Left colon (tissue), 2 donors: ENCODE measurements around the gene KLK12. TPM values are rescaled to one million over a fixed set of nuclear protein-coding genes. Genes with fewer than 3 reads are reported as not detected.

ENCODE experiments used
- ATAC-seq: fragments of 200-7000 bp; cut with Tn5 transposase; one replicate; pipeline ENCODE4 v1.9.1; 2020; ENCODE audit warnings: mild to moderate bottlenecking, moderate library complexity
- DNase-seq, 2 donors: peaks; one replicate each; pipeline ENCODE4 v3.0.0-alpha.2; 2020
- intact Hi-C, 2 donors: fragments of 100-400 bp; cut with DNase I in 1 of 2; cut with micrococcal nuclease in 1 of 2; formaldehyde crosslinking; loops; one replicate each; pipeline versions ENCODE4 v1.11.2 to v1.14.0; 2022; cut with DNase I, micrococcal nuclease
- total RNA-seq, 2 donors: library from RNA; stranded (reverse); fragmentation: NEBNext Ultra II Directional; extraction: Animal tissue kit (Norgen Biotek cat#: 25700); gene quantifications; one replicate each; pipeline ENCODE4 v1.2.1, GENCODE V29; 2021
- donor health status: DM: no; HTN: no; CAD: no.
- donor health status: DM: yes; HTN: yes; CAD: no.

The KLK12 gene
- total RNA-seq, 2 donors from 2014 or later, result 0.73 to 0.81 TPM

DNA sequence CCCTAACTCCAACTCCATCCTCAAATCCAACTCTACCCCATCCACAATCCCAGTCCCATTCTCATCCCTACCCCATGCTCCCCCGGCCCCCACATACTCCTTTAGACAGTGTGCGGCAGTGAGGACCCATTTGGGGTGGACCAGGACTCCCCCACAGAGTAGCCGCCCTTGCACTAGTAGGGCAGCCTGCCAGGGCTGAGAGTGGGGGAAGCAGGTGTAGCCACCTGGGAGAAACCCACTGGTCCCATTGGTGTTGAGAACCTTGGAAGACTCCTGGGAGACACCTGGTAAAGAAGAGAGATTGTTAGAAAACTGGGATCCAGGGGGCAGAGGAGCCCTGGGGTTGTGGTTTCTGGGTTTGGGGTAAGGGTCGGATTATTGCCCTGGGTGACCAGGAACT lies 25.5 kb upstream of the KLK12 start:
- intact Hi-C loops, result no loop called here
- DNase-seq (no peak), ATAC-seq (no peak)

DNA sequence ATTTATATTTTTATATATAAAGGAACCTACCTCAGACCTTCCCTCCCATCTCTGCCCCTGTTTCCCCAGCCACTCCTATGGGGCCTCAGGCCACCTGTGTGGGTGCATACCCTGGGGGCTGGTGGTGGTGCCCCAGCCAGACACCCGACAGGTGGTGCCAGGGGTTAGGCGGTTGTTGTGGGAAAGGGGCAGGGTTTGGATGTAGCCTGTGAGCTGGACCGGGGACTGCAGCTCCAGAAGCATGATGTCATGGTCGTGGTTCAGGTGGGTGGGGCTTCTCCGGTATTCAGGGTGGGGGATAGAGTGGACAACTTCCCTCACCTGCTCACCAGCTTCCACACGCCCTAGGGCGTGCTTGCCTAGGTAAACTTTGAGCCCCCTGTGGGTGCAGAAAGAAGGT lies 24.9 kb upstream of the KLK12 start:
- intact Hi-C loops, result no loop called here
- DNase-seq (no peak), ATAC-seq (no peak)

GRCh38 chr19:51055866-51056265 lies 21.1 kb upstream of the KLK12 start:
- ATAC-seq (no peak), DNase-seq (no peak)
- intact Hi-C loops, result no loop called here

DNA sequence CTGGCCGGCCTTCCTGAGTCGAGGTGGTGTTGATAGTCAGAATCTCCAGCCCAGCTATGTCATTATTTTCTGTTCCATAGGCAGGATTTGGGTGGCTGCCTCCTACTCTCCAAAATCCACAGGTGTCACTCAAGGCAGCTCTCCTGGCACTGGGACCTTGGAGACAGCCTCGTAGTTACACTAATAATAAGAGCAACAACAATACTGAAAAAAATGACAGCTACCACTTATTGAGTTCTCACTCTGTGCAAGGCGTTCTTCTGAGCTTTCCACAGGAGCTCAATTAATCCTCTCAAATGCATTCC lies 12.2 kb upstream of the KLK12 start:
- DNase-seq (no peak), ATAC-seq (no peak)
- intact Hi-C loops, result no loop called here

DNA sequence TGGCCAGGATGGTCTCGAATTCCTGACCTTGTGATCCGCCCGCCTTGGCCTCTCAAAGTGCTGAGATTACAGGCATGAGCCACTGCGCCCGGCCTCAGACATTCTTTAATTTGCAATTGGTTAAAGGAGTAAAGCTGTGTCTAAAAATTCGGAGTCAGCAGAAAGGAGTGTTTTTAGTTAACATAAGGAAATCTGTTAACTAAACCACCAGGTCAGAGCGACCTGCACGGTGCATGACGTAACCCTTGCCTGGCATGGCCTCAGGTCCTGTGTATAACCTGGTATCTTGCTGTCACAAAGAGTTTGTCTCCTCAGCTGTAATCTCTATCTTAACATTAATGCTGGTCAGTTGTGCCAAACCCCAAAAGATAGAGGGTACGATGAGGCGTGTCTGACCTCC lies 9.5 kb upstream of the KLK12 start:
- no peak for ATAC-seq
- intact Hi-C loops, result no loop called here
- DNase-seq, result no peak

DNA sequence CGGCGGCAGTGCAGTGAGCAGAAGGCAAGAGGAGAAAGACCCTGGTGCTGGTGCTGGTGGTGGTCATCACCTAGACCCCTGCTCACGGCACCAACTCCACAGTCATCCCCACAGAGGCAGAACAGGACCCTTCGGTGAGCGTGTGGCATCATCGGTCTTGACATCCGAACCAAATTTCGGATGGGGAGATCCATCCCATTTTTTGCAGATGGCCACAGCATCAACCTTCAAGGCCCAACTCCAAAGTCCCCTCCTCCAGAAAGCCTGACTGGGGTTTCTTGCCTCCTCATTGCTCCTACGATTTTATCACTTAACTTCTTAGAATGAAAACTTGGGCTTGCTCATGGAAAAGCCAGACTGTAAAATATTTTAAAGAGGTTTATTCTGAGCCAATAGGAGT lies 8.7 kb upstream of the KLK12 start:
- DNase-seq (no peak), ATAC-seq (no peak)
- intact Hi-C loops, result no loop called here

- intact Hi-C loops, result no loop called here
- ATAC-seq, result no peak
Measured at GRCh38 chr19:51040151-51040550, 5.3 kb upstream of the KLK12 start.

GRCh38 chr19:51036519-51036918 lies 1.7 kb upstream of the KLK12 start:
- no peak for ATAC-seq
- DNase-seq, result no peak
- intact Hi-C loops, result no loop called here

More at GRCh38 chr19:51040151-51040550, 5.3 kb upstream of the KLK12 start:
- DNase-seq, result no peak

DNA sequence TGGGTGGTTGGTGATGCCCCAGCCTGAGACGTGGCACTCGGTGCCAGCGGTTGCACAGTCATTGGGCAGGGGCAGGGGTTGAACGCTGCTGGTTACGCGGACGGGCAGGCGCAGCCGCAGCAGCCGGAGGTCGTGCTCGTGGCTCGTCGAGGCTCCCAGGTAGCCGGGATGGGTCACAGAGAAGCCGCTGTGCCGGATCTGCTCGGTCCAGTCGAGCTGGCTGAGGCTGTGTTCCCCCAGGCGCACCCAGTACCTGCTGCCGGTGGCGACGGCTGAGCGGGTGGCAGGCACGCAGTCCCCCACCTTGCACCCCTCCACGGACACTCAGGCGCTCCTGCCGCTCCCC lies 2.9 kb downstream of the KLK12 start:
- intact Hi-C loops, result no loop called here
- DNase-seq (no peak), ATAC-seq (no peak)

DNA sequence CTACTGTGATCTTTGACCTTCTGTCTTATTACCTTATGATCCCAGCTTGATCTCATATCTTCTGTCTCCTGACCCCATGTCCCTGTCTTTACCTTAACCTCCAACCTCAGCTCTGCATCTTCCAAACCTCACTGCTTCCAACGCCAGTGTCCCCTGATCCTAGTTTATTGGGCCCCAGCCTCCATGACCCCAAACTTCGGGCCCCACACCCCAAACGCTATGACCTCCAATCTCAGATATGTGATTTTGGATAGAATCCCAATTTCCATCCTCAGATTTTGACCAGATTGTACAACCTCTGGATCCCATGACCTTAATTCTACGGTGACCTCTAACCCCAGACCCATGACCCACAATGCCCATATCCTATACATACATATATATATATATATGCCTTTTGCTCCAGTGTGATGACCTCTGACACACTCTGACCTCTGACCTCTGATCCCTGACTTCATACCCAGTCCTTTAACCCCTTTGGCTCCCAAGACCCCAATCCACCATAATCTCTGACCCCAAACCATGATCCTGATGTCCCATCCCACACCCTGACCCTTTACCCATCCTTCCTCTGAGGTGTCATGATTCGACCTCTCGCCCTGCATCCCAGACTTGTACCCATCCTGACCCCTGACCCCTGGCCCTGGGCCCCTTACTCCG lies 3.5 kb downstream of the KLK12 start:
- intact Hi-C loops, result no loop called here
- no peak for DNase-seq
- ATAC-seq, result no peak

DNA sequence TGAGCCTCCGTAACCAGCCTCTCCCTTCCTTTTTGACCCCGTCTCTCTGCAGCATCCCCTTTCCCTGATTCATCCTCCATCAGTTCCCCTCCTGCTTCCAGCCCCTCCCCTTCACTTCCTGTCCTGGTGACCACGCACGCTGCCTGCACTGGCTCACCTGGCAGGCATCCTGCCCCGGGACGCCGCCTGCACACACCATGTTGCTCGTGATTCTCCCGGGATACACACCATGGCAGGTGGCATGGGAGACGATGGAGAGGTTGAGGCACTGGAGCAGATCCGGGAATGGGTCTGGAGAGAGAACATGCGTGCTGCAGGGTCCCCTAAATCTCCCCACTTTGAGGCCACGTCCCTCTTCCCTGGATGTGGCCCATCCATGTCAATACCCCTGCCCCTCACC lies 4.2 kb downstream of the KLK12 start:
- intact Hi-C loops, result no loop called here
- no peak for ATAC-seq

DNA sequence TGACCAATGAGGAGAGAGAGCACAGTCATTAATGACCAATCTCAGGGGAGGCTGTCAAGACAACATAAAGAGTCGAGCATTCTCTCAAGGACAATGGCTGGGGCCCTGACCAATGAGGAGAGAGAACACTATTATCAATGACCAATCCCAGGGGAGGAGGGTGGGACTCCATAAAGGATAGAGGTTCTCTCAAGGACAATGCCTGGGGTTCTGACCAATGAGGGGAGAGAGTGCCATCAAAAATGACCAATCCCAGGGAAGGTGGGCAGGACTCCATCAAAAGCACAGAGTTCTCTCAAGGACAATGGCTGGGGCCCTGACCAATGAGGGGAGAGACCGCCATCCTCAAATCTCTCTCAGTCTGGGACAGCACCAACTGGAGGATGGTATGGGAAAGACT lies 5.1 kb downstream of the KLK12 start:
- intact Hi-C loops, result no loop called here
- ATAC-seq (no peak), DNase-seq (no peak)

More for the DNA sequence above, 4.2 kb downstream of the KLK12 start:
- no peak for DNase-seq

GRCh38 chr19:51027873-51028272 lies 6.9 kb downstream of the KLK12 start:
- intact Hi-C loops, result no loop called here
- DNase-seq, result no peak
- no peak for ATAC-seq

DNA sequence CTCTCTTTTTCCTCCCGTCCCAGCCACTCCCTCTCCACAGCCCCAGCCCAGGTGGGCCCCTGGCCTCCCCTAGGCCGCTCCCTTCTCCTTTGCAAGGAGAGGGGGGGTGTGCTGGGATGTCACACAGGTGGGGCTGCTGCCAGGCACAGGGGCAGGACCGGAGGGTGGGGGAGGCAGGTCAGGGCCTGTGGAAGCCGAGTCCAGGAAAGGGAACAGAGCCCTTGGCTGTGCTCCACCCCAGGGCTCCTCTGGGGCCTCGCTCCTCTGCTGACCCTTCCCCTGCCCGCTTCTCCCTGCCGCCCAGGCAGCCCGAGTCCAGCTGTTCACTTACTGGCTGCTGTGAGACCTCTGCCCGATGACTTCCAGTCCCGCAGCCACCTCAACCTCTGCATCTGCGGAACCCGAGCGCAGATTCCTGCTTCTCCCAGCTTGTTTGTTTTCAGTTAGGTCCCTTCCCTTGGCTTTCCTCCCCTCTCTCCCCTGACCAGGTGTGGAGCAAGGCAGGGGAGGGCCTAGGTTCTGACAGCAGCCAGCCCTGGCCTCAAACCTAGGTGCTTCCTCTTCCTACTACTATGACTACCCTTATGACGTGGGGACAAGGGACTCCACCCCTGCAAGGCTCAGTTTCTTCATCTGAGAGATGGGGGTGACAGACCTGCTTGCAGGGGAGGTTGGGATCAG lies 7.5 kb downstream of the KLK12 start:
- intact Hi-C loops, result no loop called here
- no peak for ATAC-seq
- no peak for DNase-seq

DNA sequence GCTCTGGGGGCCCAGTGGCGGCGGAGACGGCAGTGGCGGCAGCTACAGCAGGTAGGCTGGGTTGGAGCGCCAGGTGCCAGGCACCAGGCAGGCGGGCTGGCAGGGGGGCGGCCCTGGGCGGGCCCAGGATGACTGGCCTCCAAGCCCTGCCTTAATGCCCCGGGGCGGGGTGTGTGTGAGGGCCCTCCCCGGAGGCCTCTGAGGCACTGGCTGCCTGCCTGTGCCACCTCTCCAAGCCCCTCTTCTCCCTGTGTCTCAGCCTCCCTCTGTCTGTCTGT lies 8.3 kb downstream of the KLK12 start, which contains the start of gene KLK11:
Gene KLK11, minus strand, starts transcription at position 63 of the 278 bp plus-strand sequence. CDS start 985 bp downstream, outside the sequence.
- intact Hi-C loops, result no loop called here
- DNase-seq, result no peak

DNA sequence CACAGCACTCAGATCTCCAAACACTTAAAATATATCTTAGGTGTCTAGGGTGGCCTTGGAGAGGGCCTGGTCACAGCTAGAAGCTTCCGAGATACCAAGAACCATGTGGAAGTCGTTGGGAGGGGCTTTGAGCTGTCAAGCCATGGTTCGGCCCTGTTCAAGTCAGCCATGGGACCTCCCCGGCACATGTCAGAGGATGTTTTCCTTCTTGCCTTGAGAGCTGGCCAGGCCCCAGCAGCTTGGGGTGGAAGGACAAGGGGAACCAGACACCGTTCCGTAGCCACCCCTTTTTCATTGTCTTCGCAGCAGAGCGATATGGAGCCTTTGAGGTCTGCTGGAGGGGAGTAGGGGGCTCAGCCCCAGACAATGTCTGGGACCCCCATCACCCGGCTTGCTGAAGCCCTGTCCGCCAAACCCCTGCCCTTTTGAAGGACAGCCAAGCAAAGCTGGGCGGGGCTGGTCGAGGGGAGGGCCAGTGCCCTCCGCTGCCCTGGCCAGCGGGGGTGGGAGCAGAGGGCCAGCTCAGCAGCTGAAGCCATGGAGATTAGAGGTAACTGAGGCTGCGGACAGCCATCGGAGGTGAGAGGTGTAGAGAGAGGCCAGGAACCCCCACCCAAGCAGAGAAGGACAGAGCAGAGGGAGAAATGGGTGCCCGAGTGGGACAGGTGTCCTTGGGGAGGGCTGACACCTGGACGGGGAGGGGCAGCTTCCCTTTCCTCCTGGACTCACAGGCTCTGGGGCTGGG lies 8.8 kb downstream of the KLK12 start:
- no peak for DNase-seq
- intact Hi-C loops, result no loop called here
- no peak for ATAC-seq

More for the DNA sequence above, 8.3 kb downstream of the KLK12 start, which contains the start of gene KLK11:
- ATAC-seq, result peak; percentile 37

- ATAC-seq (no peak), DNase-seq (no peak)
- intact Hi-C loops, result no loop called here
Measured at GRCh38 chr19:51025401-51025800, 9.4 kb downstream of the KLK12 start.

- ATAC-seq (no peak), DNase-seq (no peak)
- intact Hi-C loops, result no loop called here
Measured at GRCh38 chr19:51024924-51025323, 9.9 kb downstream of the KLK12 start.

DNA sequence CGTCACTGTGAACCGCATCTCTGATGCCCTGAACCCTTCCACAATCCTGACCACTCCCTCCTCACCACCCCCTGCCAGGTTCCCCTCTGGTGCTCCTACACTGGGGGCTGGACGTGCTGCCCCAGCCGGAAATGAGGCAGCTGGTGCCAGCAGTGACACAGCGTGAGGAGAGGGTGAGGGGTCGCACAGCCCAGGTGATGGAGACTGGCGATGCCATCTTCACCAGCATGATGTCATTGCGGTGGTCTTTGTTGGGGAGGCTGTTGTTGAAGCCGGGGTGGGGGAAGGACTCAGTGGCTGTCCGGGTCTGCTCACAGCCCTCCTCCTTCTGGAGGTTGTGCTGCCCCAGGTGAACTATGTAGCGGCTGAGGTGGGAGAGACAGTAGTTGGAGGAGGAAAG lies 10.9 kb downstream of the KLK12 start:
- intact Hi-C loops, result no loop called here
- ATAC-seq (no peak), DNase-seq (no peak)

DNA sequence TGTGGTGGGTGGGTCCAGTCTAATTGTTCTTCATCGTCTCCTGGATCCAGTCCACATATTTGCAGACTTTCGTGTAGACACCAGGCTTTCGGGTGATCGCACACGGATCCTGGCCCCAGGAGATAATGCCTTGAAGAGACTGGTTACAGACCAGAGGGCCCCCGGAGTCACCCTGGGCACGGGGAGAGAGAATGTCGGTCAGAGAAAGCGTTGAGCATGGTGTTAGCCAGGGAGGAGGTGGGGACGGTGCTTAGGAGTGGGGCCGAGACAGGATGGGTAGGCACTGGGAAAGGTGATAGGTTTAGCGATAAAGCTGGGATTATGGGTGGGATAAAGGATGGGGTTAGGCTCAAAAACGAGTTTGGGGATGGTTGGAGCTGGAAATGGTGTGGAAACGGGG lies 12.3 kb downstream of the KLK12 start:
- intact Hi-C loops, result no loop called here
- ATAC-seq (no peak), DNase-seq (no peak)
